ENCODE measurements around the gene NR2F1.
A peak's percentile ranks its signal among the peaks of the same experiment; 100 is the strongest.
"Not testable (repeated sequence)": the region's sequence is repeated elsewhere in the genome, so short reads cannot be mapped to it uniquely, and the experiment has no call there.

NR2F1 gene

GRCh38 chr5:93582677-93583438, at the start of gene NR2F1:
Gene NR2F1 (plus strand): TSS chr5:93583222. CDS start chr5:93585024, 1,802 bp downstream.
- ATAC-seq, result no peak

GRCh38 chr5:93545872-93546271, 37.1 kb upstream of the NR2F1 start:
- ATAC-seq, result no peak

GRCh38 chr5:93549594-93549993, 33.4 kb upstream of the NR2F1 start:
- not testable (repeated sequence) for ATAC-seq

GRCh38 chr5:93557021-93557604, 25.9 kb upstream of the NR2F1 start:
- ATAC-seq, result no peak

- no peak for ATAC-seq
Observed at GRCh38 chr5:93566091-93566490, 16.9 kb upstream of the NR2F1 start.

GRCh38 chr5:93567424-93567823, 15.6 kb upstream of the NR2F1 start:
- ATAC-seq, result no peak

- no peak for ATAC-seq
Observed at GRCh38 chr5:93569300-93570160, 13.5 kb upstream of the NR2F1 start.

GRCh38 chr5:93570294-93571113, 12.5 kb upstream of the NR2F1 start:
- peak in 1 of 2 donors; percentile 38 for ATAC-seq

- no peak for ATAC-seq
Observed at GRCh38 chr5:93571114-93571949, 11.7 kb upstream of the NR2F1 start.

- no peak for ATAC-seq
Observed at GRCh38 chr5:93572101-93572607, 10.9 kb upstream of the NR2F1 start.

- ATAC-seq, result no peak
Observed at GRCh38 chr5:93572608-93573353, 10.2 kb upstream of the NR2F1 start.

- no peak for ATAC-seq
Observed at GRCh38 chr5:93573354-93574351, 9.4 kb upstream of the NR2F1 start.

GRCh38 chr5:93574491-93575305, 8.3 kb upstream of the NR2F1 start:
- no peak for ATAC-seq

- no peak for ATAC-seq
Observed at GRCh38 chr5:93575461-93576414, 7.3 kb upstream of the NR2F1 start.

- no peak for ATAC-seq
Observed at GRCh38 chr5:93576994-93577853, 5.8 kb upstream of the NR2F1 start.
